NCI-H446 (cell line): ENCODE measurements around the gene DGKD.
A peak's percentile ranks its signal among the peaks of the same experiment; 100 is the strongest.
"Not testable (repeated sequence)": the region's sequence is repeated elsewhere in the genome, so short reads cannot be mapped to it uniquely, and the experiment has no call there.

Source experiments
- DNase-seq, 2 experiments: peaks; one replicate each; lab custom pipeline; 2025; lab: John Stamatoyannopoulos, UW

DGKD gene

DNA sequence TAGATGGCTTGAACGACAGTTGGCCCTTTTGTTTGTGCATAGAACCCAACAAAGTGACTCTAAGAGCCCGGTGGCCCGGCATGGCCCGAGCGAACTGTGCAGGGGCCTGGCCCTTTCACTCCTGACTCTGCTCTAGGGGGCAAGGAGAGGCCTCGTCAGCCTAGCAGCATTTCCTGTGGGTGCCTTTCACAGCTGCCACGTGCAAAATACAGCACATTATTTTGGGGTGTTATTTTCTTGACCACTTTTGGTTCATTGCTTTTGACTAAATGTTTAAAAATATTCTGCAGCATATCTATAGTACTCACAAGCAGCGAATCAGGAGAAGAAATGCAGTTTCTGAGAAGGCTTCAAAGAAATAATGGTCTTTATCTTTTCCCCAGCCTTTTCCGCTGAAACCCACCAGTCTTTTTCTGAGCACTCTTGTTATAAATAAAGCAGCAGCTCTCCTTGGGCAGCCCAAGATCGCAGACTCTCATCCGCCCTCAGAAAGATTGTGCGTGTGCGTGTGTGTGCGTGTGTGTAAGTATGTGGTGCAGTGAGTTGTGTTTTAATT, 31.3 kb downstream of the DGKD start:
- no peak for DNase-seq

GRCh38 chr2:233386382-233387041, 32.2 kb downstream of the DGKD start:
- DNase-seq, result peak in 1 of 2 experiments; percentile 36

- DNase-seq, result no peak
These were observed 32.9 kb downstream of the DGKD start for GRCh38 chr2:233387225-233387624.

GRCh38 chr2:233387667-233388528, 33.6 kb downstream of the DGKD start:
- peak; percentile 84 to 94 for DNase-seq

DNA sequence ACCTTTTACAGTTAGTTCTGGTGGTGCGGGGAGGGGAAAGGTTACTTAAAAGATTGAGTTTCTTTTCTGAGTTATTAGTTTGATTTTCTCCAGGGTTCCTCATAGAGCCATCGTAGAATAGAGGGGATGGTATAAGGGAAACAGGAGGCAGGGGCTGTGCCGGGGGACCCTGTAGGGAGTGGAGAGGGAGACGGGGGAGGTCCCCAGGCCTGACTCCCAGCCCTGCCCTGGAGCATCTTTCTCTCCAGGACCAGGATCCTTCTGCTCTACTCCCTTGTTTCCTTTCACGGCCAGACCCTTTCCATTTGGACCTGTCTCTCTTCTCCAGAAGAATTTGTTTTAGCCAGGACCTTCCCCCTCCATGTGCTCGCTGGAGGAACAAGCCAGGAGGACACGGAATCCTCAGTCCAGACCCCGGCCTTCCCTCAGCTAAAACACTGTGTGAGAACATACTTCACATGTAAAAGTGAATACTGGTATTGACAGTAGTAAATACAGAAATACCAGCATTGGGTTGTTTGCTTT, 35.4 kb downstream of the DGKD start:
- DNase-seq, result no peak

- no peak for DNase-seq
These were observed 41.4 kb downstream of the DGKD start for GRCh38 chr2:233395687-233396086.

GRCh38 chr2:233396726-233397665, 42.7 kb downstream of the DGKD start:
- DNase-seq, result not testable (repeated sequence)

DNA sequence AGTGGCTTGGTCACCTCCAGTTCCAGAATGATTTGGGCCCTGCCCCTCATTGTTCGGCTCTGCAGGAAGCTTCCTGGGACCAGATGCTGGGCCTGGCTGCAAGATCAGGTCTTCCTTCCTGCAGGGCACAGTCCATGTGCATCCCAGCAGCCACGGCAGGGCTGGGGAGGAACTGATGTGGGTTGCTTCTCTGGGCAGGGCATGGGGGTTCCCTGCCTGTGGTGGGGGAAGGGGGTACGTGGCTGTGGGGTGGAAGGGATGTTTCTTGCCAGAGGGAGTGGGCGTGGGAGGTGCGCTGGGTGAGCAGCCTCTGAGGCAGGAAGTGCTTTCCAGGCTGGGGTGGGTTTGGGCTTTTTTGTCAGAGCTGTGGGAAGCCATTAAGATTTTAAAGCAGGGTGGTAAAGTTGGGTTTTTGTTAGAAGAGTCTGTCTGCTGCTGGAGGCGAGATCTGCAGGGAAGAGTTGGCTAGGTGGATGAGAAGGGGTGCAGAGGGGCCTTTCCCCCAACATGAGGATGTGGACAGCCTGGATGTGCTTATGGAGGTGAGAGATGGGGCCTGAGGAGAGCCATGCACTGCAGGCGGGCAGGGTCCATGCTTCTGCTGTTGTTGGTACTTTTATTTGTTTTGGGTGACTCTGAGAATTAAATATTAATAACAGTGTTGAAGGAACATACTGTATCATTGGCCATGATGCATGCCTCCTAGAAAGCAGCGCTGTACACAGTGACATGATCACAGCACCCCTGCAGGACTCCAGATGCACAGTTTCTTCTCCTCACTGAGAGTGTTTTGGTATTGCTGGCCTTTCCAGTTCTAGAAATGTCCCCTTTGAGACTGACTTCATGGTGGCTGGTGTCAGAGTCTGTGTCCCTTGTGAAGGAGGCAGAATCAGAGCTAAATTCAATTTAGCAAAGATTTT, 45.3 kb downstream of the DGKD start:
- no peak for DNase-seq

DNA sequence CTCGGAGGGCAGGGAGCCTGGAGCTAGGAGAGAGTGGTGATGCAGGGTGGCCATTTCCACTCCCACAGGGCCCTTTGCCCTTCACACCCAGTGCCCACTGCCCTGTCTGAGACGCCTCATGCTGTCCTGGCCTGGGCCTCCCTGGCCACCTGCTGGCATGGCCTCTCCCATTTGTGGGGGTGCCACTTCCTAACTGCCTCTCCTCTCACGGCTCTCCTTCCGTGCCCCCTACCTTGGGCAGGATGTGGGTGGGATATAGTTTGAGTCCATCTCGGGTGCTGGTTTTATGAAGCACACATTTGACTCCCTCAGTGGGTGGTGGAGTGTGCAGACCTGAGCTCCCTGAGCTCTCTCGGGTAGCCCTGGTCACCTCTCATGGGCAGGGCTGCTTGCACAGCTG, 46.0 kb downstream of the DGKD start:
- no peak for DNase-seq

DNA sequence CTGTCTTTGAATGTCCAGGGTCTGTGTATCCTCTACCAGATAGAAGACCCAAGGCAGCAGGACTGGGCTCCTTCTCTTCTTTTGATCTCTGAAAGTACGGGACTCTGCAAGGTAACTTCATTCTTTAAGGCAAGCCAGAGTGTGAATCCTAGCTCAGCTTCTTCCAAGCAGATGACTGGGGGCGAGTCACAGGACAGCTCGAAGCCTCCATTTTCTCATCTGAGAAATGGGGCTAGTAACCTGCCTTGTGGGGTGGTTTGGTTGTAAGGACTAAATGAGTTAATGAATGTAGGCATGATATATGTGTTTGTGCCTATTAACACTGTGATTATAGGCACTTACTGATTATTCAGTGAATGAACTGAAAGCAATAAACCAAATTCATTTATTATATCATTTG, 46.7 kb downstream of the DGKD start:
- DNase-seq, result no peak

GRCh38 chr2:233402346-233402745, 48.1 kb downstream of the DGKD start:
- DNase-seq, result no peak

DNA sequence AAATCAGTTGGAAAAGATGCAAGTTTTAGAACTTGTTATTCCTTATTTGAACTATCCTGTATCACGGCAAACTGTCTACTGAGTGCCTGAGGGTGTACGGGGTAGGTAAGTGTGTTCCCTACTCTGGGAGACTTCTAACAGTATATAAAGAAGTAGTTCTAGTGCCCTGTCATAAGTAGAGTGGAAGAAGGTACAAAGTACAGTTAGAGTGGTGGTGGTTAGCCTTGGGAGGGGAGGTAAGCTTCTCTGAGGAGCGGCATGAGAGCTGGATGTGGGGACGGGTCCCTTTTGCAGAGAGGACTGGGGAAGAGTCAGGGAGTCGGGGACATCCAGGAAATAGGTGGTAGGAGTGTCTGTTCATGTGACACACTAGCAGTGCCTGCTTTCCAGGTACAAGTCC, 48.5 kb downstream of the DGKD start:
- DNase-seq, result no peak

DNA sequence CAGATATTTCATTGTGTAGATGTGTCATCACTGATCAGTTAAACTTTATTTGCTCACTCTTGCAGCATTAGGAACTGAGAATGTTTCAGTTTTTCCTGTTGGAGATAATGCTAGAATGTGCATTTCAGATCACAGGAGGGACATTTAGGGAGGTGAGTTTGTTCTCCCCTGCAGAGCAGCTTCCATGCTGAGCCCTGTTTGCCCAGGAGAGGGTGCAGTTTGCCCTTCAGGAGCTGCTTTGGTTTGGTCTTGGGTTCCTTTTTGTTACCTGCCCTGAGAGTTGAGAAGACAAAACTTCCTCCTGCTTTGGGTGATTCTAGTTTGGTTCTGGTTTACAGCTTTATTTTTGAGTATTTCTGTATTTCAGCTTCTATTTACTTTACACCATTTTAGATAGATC, 49.9 kb downstream of the DGKD start:
- DNase-seq, result no peak

GRCh38 chr2:233406865-233407264, 52.6 kb downstream of the DGKD start:
- DNase-seq, result no peak

GRCh38 chr2:233407771-233408181, 53.5 kb downstream of the DGKD start:
- no peak for DNase-seq

- no peak for DNase-seq
These were observed 54.3 kb downstream of the DGKD start for GRCh38 chr2:233408366-233409285.

GRCh38 chr2:233409286-233409991, 55.1 kb downstream of the DGKD start:
- DNase-seq, result no peak

DNA sequence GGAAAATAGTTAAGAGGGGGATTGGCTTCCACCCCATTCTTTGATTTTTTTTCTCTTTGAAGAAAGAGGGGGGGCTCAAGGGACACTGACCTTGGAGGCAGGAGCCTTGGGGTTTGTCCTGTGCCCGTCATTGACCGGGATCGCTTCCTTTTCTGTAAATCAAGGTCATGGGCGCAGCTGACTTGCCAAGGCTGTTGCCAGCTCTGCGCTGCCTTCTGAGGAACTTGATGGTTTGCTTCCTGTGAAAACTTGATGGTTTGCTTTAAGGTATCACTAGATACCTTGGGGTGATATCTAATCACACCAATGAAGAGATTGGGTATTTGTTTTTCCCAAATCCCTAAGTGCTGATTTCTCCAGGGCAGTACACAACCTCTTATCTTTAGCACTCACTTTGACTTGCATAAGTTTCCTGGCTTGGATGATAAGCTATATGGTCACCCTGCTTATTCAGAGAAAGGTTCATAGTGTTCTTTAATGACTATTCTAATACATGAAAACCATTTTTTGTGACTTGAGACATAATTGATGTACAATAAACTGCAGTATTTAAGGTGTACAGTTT, 56.0 kb downstream of the DGKD start:
- no peak for DNase-seq

DNA sequence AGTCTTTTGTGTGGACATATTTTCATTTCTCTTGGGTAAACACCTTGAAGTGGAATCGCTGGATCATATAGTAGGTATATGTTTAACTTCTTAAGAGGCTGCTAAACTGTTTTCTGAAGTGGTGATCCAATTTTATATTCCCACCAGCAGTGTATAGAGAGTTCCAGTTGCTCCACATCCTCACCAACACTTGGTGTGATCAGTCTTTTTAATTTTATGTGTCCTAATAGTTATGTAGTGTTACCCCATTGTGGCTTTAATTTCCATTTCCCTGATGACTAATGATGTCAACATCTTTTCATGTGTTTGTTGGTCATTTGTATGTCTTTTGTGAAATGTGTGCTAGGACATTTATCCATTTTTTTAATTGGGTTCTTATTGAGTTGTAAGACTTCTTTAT, 56.9 kb downstream of the DGKD start:
- DNase-seq, result no peak
